WI38 (cell line): Measurements from ENCODE around the gene PSMG2.
A peak's percentile ranks its signal among the peaks of the same experiment; 100 is the strongest.

Source experiments
- H3K4me3 ChIP-seq: 2 replicates; pipeline ENCODE4 v1.5.1; 2011; ENCODE audit warnings: low read depth, mild to moderate bottlenecking, control low read depth, low read length
- CTCF ChIP-seq: IDR thresholded peaks from 2 replicates; pipeline ENCODE4 v1.5.1; 2012; ENCODE audit warnings: low read depth, mild to moderate bottlenecking, control low read depth, low read length

PSMG2 gene

GRCh38 chr18:12659904-12660605, 42.8 kb upstream of the PSMG2 start:
- no peak overlapping the region for H3K4me3 ChIP-seq
- peak; percentile 75 for TF ChIP-seq CTCF

DNA sequence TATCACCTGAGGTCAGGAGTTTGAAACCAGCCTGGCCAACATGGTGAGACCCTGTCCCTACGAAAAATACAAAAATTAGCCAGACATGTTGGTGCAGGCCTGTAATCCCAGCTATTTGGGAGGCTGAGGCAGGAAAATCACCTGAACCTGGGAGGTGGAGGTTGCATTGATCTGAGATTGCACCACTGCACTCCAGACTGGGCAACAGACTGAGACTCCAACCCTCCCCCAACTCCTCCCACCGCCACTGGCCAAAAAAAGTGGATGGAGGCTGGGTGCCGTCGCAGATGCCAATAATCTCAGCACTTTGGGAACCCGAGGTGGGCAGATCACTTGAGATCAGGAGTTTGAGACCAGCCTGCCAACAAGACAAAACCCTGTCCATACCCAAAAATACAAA, 34.8 kb upstream of the PSMG2 start:
- no peak overlapping the region for H3K4me3 ChIP-seq
- no peak for TF ChIP-seq CTCF

DNA sequence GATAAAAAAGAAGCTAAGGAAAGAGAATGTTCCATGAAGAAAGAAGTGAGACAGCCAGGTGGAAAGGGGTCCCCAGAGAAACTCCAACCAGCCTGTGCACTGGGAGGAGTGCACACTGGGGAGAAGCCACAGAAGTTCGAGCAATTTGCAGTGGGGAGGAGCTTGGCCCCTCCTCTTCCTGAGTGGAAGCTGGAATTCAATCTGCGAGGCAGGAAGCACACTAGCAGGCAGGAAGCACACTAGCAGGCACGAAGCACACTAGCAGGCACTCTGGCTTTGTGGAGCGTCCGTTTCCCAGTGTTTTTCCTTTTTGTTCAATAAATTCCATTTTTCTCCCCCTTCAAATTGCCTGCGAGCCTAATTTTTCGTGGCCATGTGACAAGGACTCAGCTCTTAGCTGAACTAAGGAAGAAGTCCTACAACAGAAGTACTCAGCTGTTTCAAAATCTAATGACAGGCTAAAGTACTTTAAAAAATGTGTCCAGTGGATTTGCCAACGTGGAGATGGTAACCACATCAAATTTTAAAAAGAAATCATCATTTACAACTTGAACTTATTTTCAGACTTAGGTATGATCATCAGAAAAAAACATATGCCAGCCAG, 23.6 kb upstream of the PSMG2 start:
- no peak overlapping the region for H3K4me3 ChIP-seq
- no peak for TF ChIP-seq CTCF

- H3K4me3 ChIP-seq, result no peak overlapping the region
- 0 out of 2 replicates have a peak, but pooled peaks have one; percentile 12 for TF ChIP-seq CTCF
Observed at GRCh38 chr18:12686100-12686499, 16.7 kb upstream of the PSMG2 start.

GRCh38 chr18:12689256-12689850, 13.5 kb upstream of the PSMG2 start:
- TF ChIP-seq CTCF, result no peak
- H3K4me3 ChIP-seq, result no peak overlapping the region

- no peak for TF ChIP-seq CTCF
- no peak overlapping the region for H3K4me3 ChIP-seq
Observed at GRCh38 chr18:12692206-12692605, 10.6 kb upstream of the PSMG2 start.

DNA sequence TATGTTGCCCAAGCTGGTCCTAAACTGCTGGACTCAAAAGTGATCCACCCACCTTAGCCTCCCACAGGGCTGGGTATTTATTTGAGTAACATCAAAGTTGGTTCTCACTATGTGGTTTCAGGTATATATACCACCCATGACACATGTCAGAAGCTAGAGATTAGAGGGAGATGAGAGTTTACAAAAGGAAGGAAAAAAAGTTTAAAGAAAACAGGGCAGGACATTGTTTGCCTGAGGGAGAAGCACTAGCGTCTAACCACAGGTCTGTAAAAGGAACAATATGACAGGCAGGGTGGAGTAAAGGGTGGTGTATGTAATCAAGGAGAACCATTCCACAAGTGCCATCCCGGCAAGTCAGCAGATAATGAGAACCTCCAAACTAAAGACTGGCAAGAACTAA, 8.8 kb upstream of the PSMG2 start:
- TF ChIP-seq CTCF, result no peak
- H3K4me3 ChIP-seq, result no peak overlapping the region
